ENCODE results near the gene MED25.
A peak's percentile ranks its signal among the peaks of the same experiment; 100 is the strongest.

MED25 gene

DNA sequence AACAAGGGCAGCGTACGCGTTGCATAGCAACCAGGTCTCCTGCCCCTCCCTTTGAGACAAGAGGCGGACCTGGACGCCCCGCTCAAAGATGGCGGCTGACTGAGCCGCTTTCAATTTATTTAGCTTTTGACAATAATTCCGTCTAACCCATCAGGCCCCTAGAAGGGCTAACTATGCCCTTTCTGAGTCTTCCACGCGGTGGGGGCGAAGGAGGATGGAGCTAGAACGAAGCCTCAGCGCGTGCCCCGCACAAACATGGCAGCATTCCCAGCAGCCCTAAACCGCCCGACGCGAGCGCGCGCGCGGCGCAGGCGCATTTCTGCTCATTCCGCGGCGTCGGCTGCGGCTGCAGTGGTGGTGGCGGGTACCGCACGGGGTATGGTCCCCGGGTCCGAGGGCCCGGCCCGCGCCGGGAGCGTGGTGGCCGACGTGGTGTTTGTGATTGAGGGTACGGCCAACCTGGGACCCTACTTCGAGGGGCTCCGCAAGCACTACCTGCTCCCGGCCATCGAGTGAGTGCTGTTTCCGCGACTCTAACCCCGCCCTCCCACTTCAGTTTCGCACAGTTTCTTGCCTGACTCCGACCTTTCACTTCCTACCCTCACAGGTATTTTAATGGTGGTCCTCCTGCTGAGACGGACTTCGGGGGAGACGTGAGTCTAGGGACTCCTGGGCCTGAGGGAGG, at the start of gene MED25:
MED25 (plus strand) TSS at position 326 of the 685 bp plus-strand sequence; CDS start at position 379, 53 bp downstream.
- peak within 1 kb of the TSS; percentile 99 for H3K27ac Mint-ChIP-seq
- peak within 1 kb of the TSS; percentile 96 for H3K4me3 Mint-ChIP-seq
- H3K27me3 Mint-ChIP-seq, result no peaks in the 10 kb centered on the region
- no peaks in the 10 kb centered on the region for H3K9me3 Mint-ChIP-seq
- peak; percentile 75 to 76 for ATAC-seq (replicated peaks)
- H3K36me3 Mint-ChIP-seq, result peaks cover 2 to 6% of the 10 kb centered on the region in 2 donors
- H3K4me1 Mint-ChIP-seq, result peaks cover 16 to 26% of the 10 kb centered on the region in 2 donors
- peak; percentile 86 for DNase-seq

DNA sequence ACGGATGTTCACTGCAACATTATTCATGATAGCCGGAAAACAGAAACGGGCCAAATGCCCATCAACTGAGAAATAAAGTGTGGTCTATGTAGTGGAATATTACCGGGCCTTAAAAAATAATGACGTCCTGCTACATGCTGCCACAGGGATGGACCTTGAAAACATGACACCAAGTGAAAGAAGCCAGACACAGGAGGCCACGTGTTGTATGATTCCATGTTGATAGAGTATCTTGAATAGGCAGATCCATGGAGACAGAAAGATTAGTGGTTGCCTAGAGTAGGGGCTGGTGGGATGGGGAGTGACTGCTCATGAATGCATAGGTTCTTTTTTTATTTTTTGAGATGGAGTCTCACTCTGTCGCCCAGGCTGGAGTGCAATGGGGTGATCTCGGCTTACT, 47.6 kb upstream of the MED25 start:
- no peak overlapping the region for H3K27ac Mint-ChIP-seq
- no peak overlapping the region for H3K4me3 Mint-ChIP-seq
- DNase-seq, result no peak
- H3K27me3 Mint-ChIP-seq, result no peaks in the 10 kb centered on the region
- ATAC-seq (replicated peaks), result no peak
- H3K36me3 Mint-ChIP-seq, result peaks cover 15 to 27% of the 10 kb centered on the region in 2 donors
- H3K9me3 Mint-ChIP-seq, result no peaks in the 10 kb centered on the region
- H3K4me1 Mint-ChIP-seq, result peaks cover 29 to 36% of the 10 kb centered on the region in 2 donors

DNA sequence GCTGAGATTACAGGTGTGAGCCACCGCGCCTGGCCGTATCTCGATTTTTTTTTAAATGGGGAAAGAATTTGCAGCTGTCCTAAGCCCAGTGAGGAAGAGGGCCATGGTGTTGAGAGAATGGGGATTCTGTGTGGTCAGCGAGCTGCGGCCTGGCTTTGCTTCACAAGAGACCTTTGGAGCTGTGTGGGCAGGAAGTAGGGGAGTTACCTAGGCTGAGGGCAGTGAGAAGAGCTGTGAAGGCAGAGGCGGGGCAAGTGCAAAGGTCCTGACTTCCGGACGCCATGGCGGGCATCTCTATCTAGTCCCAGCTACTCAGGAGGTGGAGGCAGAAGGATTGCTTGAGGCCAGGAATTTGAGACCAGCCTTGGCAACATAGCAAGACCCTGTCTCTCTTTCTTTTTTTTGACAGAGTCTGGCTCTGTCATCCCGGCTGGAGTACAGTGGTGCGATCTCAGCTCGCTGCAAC, 46.4 kb upstream of the MED25 start:
- ATAC-seq (replicated peaks), result no peak
- no peak overlapping the region for H3K4me3 Mint-ChIP-seq
- H3K36me3 Mint-ChIP-seq, result peaks cover 23 to 34% of the 10 kb centered on the region in 2 donors
- H3K27ac Mint-ChIP-seq, result peak overlapping the region; percentile 10
- H3K9me3 Mint-ChIP-seq, result no peaks in the 10 kb centered on the region
- H3K4me1 Mint-ChIP-seq, result peaks cover 30 to 32% of the 10 kb centered on the region in 2 donors
- no peaks in the 10 kb centered on the region for H3K27me3 Mint-ChIP-seq
- no peak for DNase-seq

DNA sequence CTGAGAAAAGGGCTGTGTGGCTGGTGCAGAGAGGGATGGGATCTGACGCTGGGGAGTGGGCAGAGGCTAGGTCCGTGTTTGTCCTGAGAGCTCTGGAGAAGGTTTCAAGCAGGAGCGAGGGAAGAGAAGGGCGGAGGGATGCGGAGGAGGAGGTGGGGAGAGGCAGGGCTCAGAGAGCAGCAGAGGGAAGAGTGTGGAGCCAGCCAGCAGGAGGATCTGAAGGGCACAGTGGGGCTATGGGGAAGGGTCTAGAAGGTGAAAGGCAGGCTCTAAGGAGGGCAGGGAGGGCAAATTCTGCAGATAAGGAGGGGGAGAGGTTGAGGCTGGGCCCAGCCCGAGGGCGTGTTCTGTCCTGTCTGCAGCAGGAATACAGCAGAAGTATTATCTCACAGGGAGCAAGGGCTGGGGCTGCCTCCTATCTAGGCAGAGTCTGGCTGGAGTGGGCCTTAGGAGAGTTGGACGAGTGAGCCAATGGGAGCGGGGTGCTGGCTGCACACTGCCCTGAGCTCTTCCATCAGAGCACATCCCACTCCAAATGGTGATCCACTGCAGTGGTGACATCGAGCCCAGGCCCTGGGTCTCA, 45.1 kb upstream of the MED25 start:
- Mint-ChIP-seq H3K36me3 (peaks cover 25 to 30% of the 10 kb centered on the region in 2 donors), H3K27ac (no peak overlapping the region), H3K27me3 (no peaks in the 10 kb centered on the region), H3K4me3 (no peak overlapping the region), H3K4me1 (peaks cover 22 to 24% of the 10 kb centered on the region in 2 donors), H3K9me3 (no peaks in the 10 kb centered on the region)
- no peak for DNase-seq
- ATAC-seq (replicated peaks), result no peak

DNA sequence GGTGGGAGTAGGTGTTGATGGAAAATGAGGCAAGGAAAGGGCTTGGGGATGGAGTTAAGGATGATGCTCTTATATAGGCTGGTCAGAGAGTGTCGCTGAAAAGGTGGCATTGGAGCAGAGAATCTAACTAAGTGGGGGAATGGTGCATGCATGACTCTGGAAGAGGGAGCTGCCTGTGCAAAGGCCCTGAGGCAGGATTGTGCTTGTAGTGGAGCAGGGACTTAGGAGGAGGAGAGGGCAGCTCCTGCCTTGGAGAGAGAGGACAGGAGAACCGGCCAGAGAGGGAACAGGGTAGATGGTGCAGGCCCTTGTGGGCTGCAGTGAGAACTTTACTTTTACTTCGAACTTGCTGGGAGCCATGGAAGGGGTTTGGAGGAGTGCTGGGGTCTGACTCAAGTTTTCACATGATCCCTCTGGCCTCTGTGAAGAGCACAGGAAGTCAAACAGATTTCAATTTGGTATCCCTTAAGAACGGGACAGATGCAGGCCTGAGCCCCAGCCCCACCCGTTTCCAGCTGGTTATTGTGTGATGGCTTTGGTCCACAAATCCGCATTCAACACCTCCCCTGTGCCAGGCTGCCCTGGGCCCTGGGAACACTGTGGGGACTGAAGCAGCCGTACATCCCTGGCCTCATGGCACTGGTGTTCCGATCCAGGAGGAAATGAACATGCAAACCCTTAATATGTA, 44.3 kb upstream of the MED25 start:
- H3K27me3 Mint-ChIP-seq, result no peaks in the 10 kb centered on the region
- H3K27ac Mint-ChIP-seq, result no peak overlapping the region
- DNase-seq (no peak), ATAC-seq (replicated peaks) (no peak)
- peaks cover 27 to 29% of the 10 kb centered on the region in 2 donors for H3K36me3 Mint-ChIP-seq
- H3K4me3 Mint-ChIP-seq, result no peak overlapping the region
- H3K4me1 Mint-ChIP-seq, result peaks cover 15 to 19% of the 10 kb centered on the region in 2 donors
- no peaks in the 10 kb centered on the region for H3K9me3 Mint-ChIP-seq

DNA sequence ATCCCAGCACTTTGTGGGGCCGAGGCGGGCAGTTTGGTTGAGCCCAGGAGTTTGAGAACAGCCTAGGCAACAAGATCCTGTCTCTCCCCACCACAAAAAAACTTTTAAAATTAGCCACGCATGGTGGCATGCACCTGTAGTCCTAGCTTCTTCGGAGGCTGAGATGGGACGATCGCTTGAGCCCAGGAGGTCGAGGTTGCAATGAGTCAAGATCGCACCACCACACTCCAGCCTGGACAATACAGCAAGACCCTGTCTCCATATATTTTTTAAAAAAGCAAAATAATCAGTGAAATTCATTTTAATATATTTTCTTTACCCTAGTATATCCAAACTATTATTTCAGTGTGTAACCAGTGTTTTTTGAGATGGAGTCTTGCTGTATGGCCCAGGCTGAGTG, 43.1 kb upstream of the MED25 start:
- Mint-ChIP-seq H3K27me3 (no peaks in the 10 kb centered on the region), H3K27ac (no peak overlapping the region), H3K9me3 (no peaks in the 10 kb centered on the region), H3K4me3 (no peak overlapping the region), H3K4me1 (peaks cover 16 to 17% of the 10 kb centered on the region in 2 donors), H3K36me3 (peaks cover 23 to 26% of the 10 kb centered on the region in 2 donors)
- DNase-seq (no peak), ATAC-seq (replicated peaks) (no peak)

DNA sequence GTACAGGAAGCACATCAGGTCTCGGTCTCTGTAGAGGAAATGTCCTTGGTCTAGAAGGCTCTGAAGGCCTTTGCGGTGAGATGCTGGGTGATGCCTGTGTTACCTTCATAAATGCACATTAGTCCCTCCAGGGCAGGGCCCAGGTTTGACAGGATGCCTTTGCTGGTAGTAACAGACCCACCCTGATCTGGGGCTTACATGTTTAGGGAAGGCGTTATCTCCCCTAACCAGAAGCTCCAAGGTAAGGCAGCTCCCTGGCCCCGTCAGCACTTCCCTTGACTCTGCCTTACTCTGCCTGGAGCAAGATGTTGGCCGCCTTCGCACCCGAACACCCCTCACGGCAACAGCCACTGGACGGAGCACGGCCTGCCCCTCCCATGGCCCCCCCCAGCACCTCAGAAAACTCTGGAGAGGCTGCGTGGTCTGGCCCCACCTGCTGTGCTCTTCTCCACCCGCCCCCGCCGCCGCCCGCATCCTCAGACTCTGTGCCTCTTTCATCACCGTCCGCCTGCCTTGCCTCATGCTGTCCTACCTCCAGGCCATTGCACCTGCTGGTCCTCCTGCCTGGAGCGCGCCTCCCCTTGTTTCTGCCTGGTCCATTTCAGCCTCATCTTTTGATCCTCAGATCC, 42.2 kb upstream of the MED25 start:
- Mint-ChIP-seq H3K36me3 (peaks cover 29 to 35% of the 10 kb centered on the region in 2 donors), H3K27me3 (no peaks in the 10 kb centered on the region), H3K4me3 (no peak overlapping the region), H3K9me3 (no peaks in the 10 kb centered on the region), H3K4me1 (peaks cover 24 to 25% of the 10 kb centered on the region in 2 donors), H3K27ac (peak overlapping the region; percentile 37)
- ATAC-seq (replicated peaks), result no peak
- no peak for DNase-seq

DNA sequence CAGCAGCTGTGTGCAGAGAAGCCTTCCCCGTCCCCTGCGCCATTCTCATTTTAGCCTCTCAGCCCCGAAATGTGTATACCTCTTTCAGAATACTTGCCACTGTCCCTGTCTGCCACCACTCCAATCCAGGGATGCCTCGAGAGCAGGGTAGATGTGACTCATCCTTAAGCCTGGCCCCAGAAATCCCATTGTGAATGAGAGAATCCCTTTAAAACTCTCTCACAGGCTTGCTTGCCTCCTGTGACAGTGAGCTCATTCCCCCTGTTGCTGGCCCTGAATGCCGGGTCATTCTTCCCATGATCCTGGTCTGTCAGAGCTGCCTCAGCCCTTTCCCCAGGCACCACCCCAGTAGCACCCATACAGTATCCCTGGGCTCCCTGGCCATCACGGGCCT, 41.7 kb upstream of the MED25 start:
- no peak for ATAC-seq (replicated peaks)
- Mint-ChIP-seq H3K27me3 (no peaks in the 10 kb centered on the region), H3K4me3 (no peak overlapping the region), H3K4me1 (peaks cover 29 to 30% of the 10 kb centered on the region in 2 donors), H3K9me3 (no peaks in the 10 kb centered on the region), H3K36me3 (peaks cover 32 to 40% of the 10 kb centered on the region in 2 donors), H3K27ac (peak overlapping the region; percentile 37)
- no peak for DNase-seq

DNA sequence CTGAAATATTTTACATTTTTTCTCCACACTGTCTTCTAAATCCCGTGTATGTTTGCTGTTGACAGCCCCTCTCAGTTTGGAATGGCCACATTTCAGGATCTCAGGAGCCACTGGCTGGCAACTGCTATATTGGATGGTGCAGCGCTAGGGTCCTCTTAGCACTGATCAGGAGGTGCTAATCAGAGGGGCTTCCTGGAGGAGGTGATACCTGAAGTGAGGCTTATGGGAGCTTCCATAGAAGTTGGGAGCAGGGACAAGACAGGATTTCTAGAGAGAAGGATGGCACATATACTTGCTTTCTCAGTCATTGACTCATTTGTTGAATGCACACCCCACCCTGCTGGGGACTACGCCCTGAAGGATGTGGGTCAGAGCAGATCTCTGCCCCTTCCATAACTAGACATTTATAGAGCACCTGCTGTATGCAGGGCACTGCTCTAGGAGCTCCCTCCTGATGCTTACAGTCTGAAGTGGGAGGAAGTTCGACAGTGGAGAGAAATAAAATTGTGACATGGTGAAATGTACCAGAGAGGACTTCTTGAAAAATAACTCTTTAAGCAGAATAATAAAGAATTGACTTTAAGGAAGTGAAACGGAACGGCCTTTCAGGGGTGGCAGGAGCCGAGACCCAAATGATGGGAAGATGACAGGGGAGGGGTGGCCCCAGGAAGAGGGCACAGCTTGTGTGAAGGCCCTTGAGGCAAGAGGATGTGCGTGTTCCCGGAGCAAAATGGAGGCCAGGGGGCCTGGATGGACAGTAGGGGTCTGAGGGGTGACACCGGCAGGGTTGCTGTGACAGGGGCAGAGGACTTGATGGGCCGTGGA, 38.1 kb upstream of the MED25 start:
- Mint-ChIP-seq H3K36me3 (peaks cover 36 to 52% of the 10 kb centered on the region in 2 donors), H3K4me3 (peak overlapping the region; percentile 46 to 70), H3K27me3 (no peaks in the 10 kb centered on the region), H3K27ac (peak overlapping the region; percentile 95), H3K4me1 (peaks cover 22 to 23% of the 10 kb centered on the region in 2 donors), H3K9me3 (no peaks in the 10 kb centered on the region)
- DNase-seq, result peak; percentile 21
- ATAC-seq (replicated peaks), result peak; percentile 91 to 92

DNA sequence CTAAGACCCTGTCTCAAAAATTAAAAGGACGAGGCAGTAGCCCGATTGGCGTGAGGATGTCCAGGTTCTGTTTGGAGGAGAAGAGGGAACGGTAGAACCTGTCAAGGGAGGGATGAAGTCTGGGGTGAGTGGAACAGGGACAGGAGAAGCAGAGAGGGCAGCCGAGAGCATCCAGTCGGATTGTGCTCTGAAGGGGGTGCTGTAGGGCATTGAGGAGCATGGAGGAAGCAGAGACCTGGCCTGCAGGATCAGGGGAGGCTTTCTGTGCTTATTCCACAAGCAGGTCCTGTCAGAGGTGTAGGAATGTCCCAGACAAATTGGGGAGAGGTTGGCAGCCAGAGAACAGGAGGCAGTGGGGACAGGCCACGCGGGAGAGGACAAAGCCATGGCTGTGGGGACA, 37.2 kb upstream of the MED25 start:
- Mint-ChIP-seq H3K9me3 (no peaks in the 10 kb centered on the region), H3K4me3 (peak overlapping the region; percentile 3 to 14), H3K27ac (peak overlapping the region; percentile 95), H3K27me3 (no peaks in the 10 kb centered on the region), H3K36me3 (peaks cover 42 to 58% of the 10 kb centered on the region in 2 donors), H3K4me1 (peaks cover 22 to 23% of the 10 kb centered on the region in 2 donors)
- no peak for DNase-seq
- ATAC-seq (replicated peaks), result no peak

DNA sequence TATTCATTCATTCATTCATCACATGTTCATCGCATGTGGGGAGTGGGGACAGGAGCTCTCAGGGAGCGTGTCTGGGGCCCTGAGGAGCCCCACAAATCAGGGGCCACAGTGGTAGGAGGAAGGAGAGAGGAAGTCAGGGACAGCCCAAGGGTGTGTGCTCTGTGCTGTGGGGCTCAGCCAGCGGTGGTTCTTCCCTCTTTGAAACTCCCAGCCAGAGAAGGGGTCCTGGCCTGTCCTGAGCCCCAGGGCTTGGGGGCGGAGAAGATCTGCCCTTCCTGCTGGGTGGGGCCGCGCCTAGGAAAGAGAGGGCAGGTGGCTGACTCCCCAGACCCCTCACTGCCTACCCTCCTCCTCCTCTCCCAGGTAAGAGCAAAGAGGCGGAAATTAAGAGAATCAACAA, 36.7 kb upstream of the MED25 start:
- no peak overlapping the region for H3K4me3 Mint-ChIP-seq

DNA sequence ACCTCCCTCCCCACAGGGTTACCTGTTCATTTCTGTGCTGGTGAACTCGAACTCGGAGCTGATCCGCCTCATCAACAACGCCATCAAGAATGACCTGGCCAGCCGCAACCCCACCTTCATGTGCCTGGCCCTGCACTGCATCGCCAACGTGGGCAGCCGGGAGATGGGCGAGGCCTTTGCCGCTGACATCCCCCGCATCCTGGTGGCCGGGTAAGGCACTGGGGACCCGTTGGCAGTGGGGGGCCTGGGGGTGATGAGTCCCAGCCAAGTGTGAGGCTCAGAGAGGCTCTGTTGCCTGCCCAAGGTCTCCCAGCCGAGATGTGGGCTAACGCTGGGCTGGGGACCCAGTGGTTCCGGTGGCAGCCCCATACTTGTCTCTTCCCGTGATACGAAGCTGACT, 35.6 kb upstream of the MED25 start:
- Mint-ChIP-seq H3K4me1 (peaks cover 23% of the 10 kb centered on the region in 2 donors), H3K27me3 (no peaks in the 10 kb centered on the region), H3K27ac (peak overlapping the region; percentile 47), H3K4me3 (no peak overlapping the region), H3K36me3 (peaks cover 42 to 62% of the 10 kb centered on the region in 2 donors), H3K9me3 (no peaks in the 10 kb centered on the region)
- ATAC-seq (replicated peaks) (no peak), DNase-seq (no peak)

More for the DNA sequence above, 36.7 kb upstream of the MED25 start:
- DNase-seq, result no peak
- H3K4me1 Mint-ChIP-seq, result peaks cover 21 to 23% of the 10 kb centered on the region in 2 donors
- no peaks in the 10 kb centered on the region for H3K9me3 Mint-ChIP-seq
- no peaks in the 10 kb centered on the region for H3K27me3 Mint-ChIP-seq
- peak overlapping the region; percentile 95 for H3K27ac Mint-ChIP-seq
- ATAC-seq (replicated peaks), result no peak
- peaks cover 40 to 57% of the 10 kb centered on the region in 2 donors for H3K36me3 Mint-ChIP-seq

DNA sequence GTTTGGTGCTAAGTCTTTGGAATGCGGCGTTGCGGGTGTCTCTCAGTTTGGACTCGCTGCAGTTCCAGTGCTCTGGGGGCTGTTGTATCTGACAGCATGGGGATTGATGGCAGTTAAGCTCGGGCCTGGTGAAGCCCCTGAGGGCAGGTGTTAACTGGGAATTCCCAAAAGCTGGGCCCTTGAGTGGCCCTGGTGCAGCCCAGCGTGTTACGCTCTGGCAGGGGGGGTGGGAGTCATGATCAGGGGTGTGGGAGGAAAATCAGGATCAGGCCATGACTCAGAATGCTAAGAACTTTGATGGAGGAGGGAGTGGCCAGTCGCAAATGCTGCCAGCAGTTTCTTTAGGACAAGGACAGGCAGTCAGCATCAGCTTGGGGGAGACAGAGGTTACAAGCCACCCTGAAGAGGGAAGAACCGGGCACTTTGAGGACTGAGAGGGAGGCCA, 31.7 kb upstream of the MED25 start:
- Mint-ChIP-seq H3K27ac (peak overlapping the region; percentile 31), H3K36me3 (peaks cover 43 to 74% of the 10 kb centered on the region in 2 donors)
- DNase-seq, result no peak

More for the DNA sequence above, 31.7 kb upstream of the MED25 start:
- no peak for ATAC-seq (replicated peaks)
- Mint-ChIP-seq H3K27me3 (no peaks in the 10 kb centered on the region), H3K9me3 (no peaks in the 10 kb centered on the region), H3K4me3 (no peak overlapping the region), H3K4me1 (peaks cover 2 to 4% of the 10 kb centered on the region in 2 donors)
